Activated naive CD8-positive, alpha-beta T cell treated with anti-CD3 and anti-CD28 coated beads, Interleukin-2, amount 50 U/mL, for 16 hours (primary cell): Measurements from ENCODE around the gene FOXA1.

ENCODE experiments used
- DNase-seq: peaks from one replicate; pipeline ENCODE4 v3.0.0-alpha.2; 2020; ENCODE audit warnings: low read depth, low spot score

The FOXA1 gene

GRCh38 chr14:37602605-37603453, 7.8 kb upstream of the FOXA1 start:
- no peak for DNase-seq

- DNase-seq, result no peak
These were observed 6.8 kb upstream of the FOXA1 start for GRCh38 chr14:37601865-37602264.

DNA sequence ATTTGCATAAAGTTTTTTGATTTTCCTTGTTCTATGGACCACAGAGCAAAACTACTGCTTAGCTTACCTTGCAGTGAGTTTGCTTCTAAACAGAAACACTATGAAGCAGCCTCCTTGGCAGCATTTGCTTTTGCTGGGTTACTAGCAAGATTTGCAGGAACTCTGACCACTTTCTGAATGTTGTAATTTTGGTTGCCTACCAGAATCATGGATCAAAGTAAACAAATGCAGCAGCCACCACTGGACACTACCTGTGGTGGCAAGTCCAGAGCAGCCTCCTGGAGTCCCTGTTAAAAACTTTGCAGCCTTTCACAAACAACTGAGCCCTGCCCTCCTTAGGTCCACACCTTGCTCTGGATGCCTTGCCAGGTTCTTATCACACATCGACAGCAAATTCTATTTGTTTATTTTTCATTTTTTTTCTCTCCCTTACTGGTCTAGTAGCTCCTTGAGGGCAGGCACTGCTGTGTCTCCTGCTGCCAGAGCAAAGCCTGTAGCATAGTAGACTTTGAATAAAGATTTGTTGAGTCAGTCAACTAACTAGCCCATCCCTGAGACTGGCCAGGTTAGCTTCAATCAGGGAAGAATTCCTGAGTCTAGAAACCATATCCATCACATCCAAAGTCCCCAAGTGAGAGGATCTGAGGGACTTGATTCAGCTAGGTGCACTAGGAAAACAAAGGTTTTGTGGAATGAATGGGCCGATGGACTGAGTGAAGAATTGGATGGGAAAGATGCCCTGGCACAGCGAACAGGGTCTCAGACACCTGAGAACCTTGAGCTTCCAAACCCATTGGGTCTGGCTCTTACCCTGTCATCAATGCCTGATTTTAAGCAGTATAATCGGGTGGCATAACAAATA, 6.1 kb upstream of the FOXA1 start:
- no peak for DNase-seq

GRCh38 chr14:37599507-37600368, 4.7 kb upstream of the FOXA1 start:
- DNase-seq, result no peak

- DNase-seq, result no peak
These were observed 3.9 kb upstream of the FOXA1 start for GRCh38 chr14:37598747-37599506.

GRCh38 chr14:37597914-37598746, 3.1 kb upstream of the FOXA1 start:
- no peak for DNase-seq

- DNase-seq, result no peak
These were observed 2.5 kb upstream of the FOXA1 start for GRCh38 chr14:37597538-37597913.

DNA sequence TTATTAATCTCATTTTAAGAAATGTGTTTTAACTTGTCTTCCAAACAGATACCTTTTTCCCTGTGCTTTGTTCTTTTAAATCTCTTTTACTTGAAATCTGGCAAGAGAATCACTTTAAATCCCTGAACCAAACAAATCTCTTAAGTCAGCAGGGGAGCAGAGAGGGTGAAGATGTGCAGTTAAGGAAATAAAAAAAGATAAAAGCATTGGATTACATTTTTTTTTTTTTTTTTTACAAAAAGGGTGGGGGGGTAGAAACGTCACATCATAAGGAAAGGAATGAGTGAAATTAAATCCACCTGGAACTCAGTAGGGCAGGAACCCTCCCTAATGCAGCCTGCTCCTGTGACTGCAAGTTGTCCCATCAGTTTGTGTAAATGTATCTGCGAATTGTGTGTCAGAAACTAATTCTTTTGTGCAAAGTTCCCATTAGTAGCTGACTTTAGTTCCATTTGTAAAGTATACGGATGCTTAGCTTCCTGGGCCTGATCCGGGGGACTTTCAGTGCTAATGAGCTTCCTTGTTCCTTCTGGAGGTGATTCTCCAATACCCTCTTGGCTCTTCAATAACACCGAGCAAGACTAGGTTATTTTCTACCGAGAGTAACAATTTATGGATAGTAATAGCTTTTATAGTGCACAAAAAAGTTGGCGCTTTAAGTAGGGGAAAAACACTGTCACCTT, 1.9 kb upstream of the FOXA1 start:
- DNase-seq, result no peak

GRCh38 chr14:37595809-37596621, 966 bp upstream of the FOXA1 start:
- no peak for DNase-seq

DNA sequence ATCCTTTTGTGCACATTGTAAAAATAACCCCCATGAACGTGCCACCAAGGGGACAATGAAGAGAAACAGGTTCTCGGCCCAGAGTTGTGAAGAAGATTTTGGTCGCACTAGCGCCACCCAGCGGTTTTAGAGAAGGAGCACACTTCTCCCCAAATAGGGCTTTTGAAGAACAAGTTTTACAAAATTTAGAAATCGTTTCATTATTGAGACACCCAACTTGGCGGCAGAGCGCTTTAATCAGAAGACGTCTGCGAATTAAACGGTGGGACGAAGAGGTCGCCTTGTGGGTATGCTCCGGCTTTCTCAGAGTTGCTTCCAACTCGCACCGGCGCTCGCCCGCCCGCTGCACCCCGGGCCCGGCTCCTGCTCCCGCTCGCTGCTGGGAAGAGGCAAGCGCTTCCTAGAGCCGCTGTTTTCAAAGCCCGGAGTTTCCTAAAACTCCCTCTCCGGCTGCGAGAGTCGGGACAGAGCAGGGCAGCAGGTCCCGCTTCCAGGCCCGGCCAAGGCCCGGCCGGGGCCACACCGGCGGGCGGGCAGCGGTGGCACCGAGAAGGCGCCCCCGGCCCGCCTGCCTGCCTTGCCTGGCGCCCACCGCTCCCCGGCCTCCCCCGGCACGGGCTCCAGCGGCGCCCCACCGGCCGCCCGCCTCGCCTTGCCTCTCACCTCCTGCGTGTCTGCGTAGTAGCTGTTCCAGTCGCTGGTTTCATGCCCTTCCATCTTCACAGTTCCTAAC, 645 bp downstream of the FOXA1 start:
- no peak for DNase-seq

- no peak for DNase-seq
These were observed 1.4 kb downstream of the FOXA1 start for GRCh38 chr14:37593511-37594237.

- no peak for DNase-seq
These were observed 2.3 kb downstream of the FOXA1 start for GRCh38 chr14:37592482-37593408.

DNA sequence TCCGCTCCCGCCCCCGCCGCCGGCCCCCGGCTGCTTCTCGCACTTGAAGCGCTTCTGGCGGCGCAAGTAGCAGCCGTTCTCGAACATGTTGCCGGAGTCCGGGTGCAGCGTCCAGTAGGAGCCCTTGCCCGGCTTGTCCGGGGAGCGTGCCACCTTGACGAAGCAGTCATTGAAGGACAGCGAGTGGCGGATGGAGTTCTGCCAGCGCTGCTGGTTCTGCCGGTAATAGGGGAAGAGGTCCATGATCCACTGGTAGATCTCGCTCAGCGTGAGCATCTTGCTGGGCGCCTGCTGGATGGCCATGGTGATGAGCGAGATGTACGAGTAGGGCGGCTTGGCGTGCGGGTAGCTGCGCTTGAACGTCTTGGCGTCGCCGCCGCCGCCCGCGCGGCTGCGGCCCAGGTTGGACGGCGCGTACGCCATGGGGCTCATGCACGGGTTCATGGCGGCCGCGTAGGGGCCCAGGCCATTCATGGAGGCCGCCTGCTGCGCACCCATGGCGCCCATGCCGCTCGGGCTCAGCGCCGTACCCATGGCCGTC, 3.0 kb downstream of the FOXA1 start:
- no peak for DNase-seq

- DNase-seq, result no peak
These were observed 3.6 kb downstream of the FOXA1 start for GRCh38 chr14:37591311-37591940.

DNA sequence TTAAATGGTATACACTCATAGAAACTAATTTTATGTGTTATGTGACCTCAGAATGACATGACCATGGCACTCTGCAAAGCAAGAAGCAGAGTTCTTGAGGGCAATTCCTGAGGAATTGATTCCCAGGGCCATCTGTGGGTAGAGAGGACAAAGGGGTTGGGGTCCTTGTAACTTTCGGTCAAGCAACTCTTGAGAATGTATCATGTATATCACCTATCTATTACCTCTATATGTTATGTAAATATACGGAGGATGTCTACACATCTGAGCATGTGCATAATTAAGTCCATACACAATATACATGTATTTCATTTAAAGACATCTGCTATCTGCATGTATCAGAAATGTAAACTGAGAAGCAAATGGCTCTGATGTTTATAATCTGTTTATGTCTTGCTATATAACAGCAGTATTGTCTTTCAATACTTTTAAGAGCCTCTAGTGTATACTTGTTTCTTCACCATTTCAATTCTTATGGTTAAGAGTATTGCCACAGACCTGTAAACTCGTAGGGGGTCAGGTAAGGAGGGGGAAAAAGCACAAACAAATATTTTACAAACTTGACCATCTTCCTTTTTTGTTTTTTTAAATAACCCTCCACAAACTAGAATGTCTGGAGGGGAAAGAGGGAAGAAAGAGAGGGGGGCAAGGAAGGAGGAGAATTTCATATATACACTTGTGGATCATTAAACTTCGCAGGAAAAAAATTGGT, 4.5 kb downstream of the FOXA1 start:
- DNase-seq, result no peak
